ENCODE measurements around the gene MFN2. TPM values are rescaled to one million over a fixed set of nuclear protein-coding genes. Genes with fewer than 3 reads are reported as not detected.
A peak's percentile ranks its signal among the peaks of the same experiment; 100 is the strongest.

The MFN2 gene
- polyA plus RNA-seq, 1 experiment, result 43.9 TPM

- no peak for TF ChIP-seq CTCF (IDR thresholded peaks at IDR 0.05; ENCODE audit: low read depth, low read length)
- Histone ChIP-seq H3K9me3 (ENCODE audit: control insufficient read depth, insufficient read depth, low read length) (no peaks in the 10 kb centered on the region; the same call in 1 of the 2 replicates), H3K27me3 (ENCODE audit: control insufficient read depth, insufficient read depth, low read length) (no peaks in the 10 kb centered on the region), H3K27ac (ENCODE audit: low read depth, low read length) (no peak overlapping the region), H3K4me3 (ENCODE audit: low read depth, low read length) (no peak overlapping the region)
- ChIA-PET CTCF (no interaction called here), POLR2A (no interaction called here)
- no peak for DNase-seq (ENCODE audit: low read depth, low spot score)
These were observed 35.9 kb downstream of the MFN2 start for GRCh38 chr1:12016182-12016581.

GRCh38 chr1:12019858-12020509, 39.7 kb downstream of the MFN2 start:
- TF ChIP-seq CTCF (IDR thresholded peaks at IDR 0.05; ENCODE audit: low read depth, low read length), result no peak
- Histone ChIP-seq H3K27me3 (ENCODE audit: control insufficient read depth, insufficient read depth, low read length) (no peaks in the 10 kb centered on the region), H3K4me3 (ENCODE audit: low read depth, low read length) (peak overlapping the region; percentile 88), H3K27ac (ENCODE audit: low read depth, low read length) (no peak overlapping the region), H3K9me3 (ENCODE audit: control insufficient read depth, insufficient read depth, low read length) (no peaks in the 10 kb centered on the region; the same call in 1 of the 2 replicates)
- ChIA-PET POLR2A (interaction anchor here (1.1 to 1.4 kb wide), 4 partner anchors 60 to 112 kb away, joined by 3 to 22 read pairs (median 7); no protein-coding TSS in a partner anchor), CTCF (interaction anchor here (0.6 to 2.9 kb wide), 5 partner anchors 11 to 105 kb away, joined by 3 to 18 read pairs (median 3); no protein-coding TSS in a partner anchor)
- no peak for DNase-seq (ENCODE audit: low read depth, low spot score)

- CTCF ChIA-PET, result no interaction called here
- no peak for TF ChIP-seq CTCF (IDR thresholded peaks at IDR 0.05; ENCODE audit: low read depth, low read length)
- Histone ChIP-seq H3K27me3 (ENCODE audit: control insufficient read depth, insufficient read depth, low read length) (no peaks in the 10 kb centered on the region), H3K27ac (ENCODE audit: low read depth, low read length) (no peak overlapping the region), H3K9me3 (ENCODE audit: control insufficient read depth, insufficient read depth, low read length) (no peaks in the 10 kb centered on the region; the same call in 1 of the 2 replicates), H3K4me3 (ENCODE audit: low read depth, low read length) (no peak overlapping the region)
- POLR2A ChIA-PET, result no interaction called here
- no peak for DNase-seq (ENCODE audit: low read depth, low spot score)
These were observed 41.4 kb downstream of the MFN2 start for GRCh38 chr1:12021616-12022015.

- Histone ChIP-seq H3K4me3 (ENCODE audit: low read depth, low read length) (no peak overlapping the region), H3K27ac (ENCODE audit: low read depth, low read length) (no peak overlapping the region), H3K9me3 (ENCODE audit: control insufficient read depth, insufficient read depth, low read length) (no peaks in the 10 kb centered on the region; the same call in 1 of the 2 replicates), H3K27me3 (ENCODE audit: control insufficient read depth, insufficient read depth, low read length) (no peaks in the 10 kb centered on the region)
- ChIA-PET CTCF (no interaction called here), POLR2A (interaction anchor here (0.6 kb wide), 1 partner anchor 28 kb away, joined by 5 read pairs; no protein-coding TSS in a partner anchor)
- no peak for DNase-seq (ENCODE audit: low read depth, low spot score)
- no peak for TF ChIP-seq CTCF (IDR thresholded peaks at IDR 0.05; ENCODE audit: low read depth, low read length)
These were observed 41.8 kb downstream of the MFN2 start for GRCh38 chr1:12022036-12022435.

- H3K27me3 ChIP-seq (ENCODE audit: control insufficient read depth, insufficient read depth, low read length), result no peaks in the 10 kb centered on the region
- H3K27ac ChIP-seq (ENCODE audit: low read depth, low read length), result no peak overlapping the region
- H3K9me3 ChIP-seq (ENCODE audit: control insufficient read depth, insufficient read depth, low read length), result no peaks in the 10 kb centered on the region
- ChIA-PET POLR2A (no interaction called here), CTCF (interaction anchor here (0.6 to 1.4 kb wide), 2 partner anchors 45 to 98 kb away, joined by 3 to 4 read pairs; no protein-coding TSS in a partner anchor)
- H3K4me3 ChIP-seq (ENCODE audit: low read depth, low read length), result no peak overlapping the region
- no peak for DNase-seq (ENCODE audit: low read depth, low spot score)
- TF ChIP-seq CTCF (IDR thresholded peaks at IDR 0.05; ENCODE audit: low read depth, low read length), result no peak
These were observed 46.3 kb downstream of the MFN2 start for GRCh38 chr1:12026586-12026985.

Measured in AG04450 (cell line).